GM12892 (cell line): ENCODE measurements around the gene TFB1M.

Experiments
- DNase-seq: peaks from one replicate; pipeline ENCODE4 v3.0.0; 2011; ENCODE audit not compliant: insufficient read length
- FAIRE-seq: peaks from 2 replicates; lab custom pipeline; 2011; peaks lifted over from hg19 to GRCh38; lab: Jason Lieb, UNC
- POLR2A ChIP-seq: IDR thresholded peaks from 2 replicates; pipeline ENCODE4 v1.6.1; 2011; ENCODE audit warnings: low read depth, low read length, control low read depth
- POLR2AphosphoS5 ChIP-seq: IDR thresholded peaks from 2 replicates; pipeline ENCODE4 v1.6.1; 2011; ENCODE audit warnings: low read depth, low read length, control low read depth
- TAF1 ChIP-seq: IDR thresholded peaks from 2 replicates; pipeline ENCODE4 v1.6.1; 2011; ENCODE audit warnings: low read depth, mild to moderate bottlenecking, control low read depth, low read length, borderline replicate concordance

Gene TFB1M

GRCh38 chr6:155290491-155290890 is 23.8 kb downstream of the TFB1M start:
- no peak for FAIRE-seq
- TF ChIP-seq POLR2A (no peak), POLR2AphosphoS5 (no peak), TAF1 (no peak)
- no peak for DNase-seq

GRCh38 chr6:155287762-155288161 is 26.5 kb downstream of the TFB1M start:
- FAIRE-seq (no peak), DNase-seq (no peak)
- TF ChIP-seq POLR2AphosphoS5 (no peak), POLR2A (no peak)

- DNase-seq (no peak), FAIRE-seq (peak; percentile 42)
- TF ChIP-seq POLR2AphosphoS5 (no peak), POLR2A (no peak), TAF1 (no peak)
Observed at GRCh38 chr6:155284775-155285174, 29.5 kb downstream of the TFB1M start.

GRCh38 chr6:155278319-155279049 is 35.8 kb downstream of the TFB1M start:
- no peak for TF ChIP-seq POLR2A
- no peak for FAIRE-seq
- DNase-seq, result no peak

GRCh38 chr6:155276638-155277037 is 37.6 kb downstream of the TFB1M start:
- no peak for FAIRE-seq

GRCh38 chr6:155275808-155276480 is 38.3 kb downstream of the TFB1M start:
- no peak for FAIRE-seq

More at GRCh38 chr6:155276638-155277037, 37.6 kb downstream of the TFB1M start:
- no peak for DNase-seq
- TF ChIP-seq POLR2A (no peak), POLR2AphosphoS5 (no peak), TAF1 (no peak)

GRCh38 chr6:155274533-155274932 is 39.8 kb downstream of the TFB1M start:
- TF ChIP-seq POLR2A, result no peak
- no peak for TF ChIP-seq POLR2AphosphoS5
- TF ChIP-seq TAF1, result no peak
- FAIRE-seq (no peak), DNase-seq (no peak)

More at GRCh38 chr6:155275808-155276480, 38.3 kb downstream of the TFB1M start:
- no peak for DNase-seq
- TF ChIP-seq TAF1 (no peak), POLR2AphosphoS5 (no peak), POLR2A (no peak)

- FAIRE-seq (no peak), DNase-seq (no peak)
Observed at GRCh38 chr6:155274106-155274505, 40.2 kb downstream of the TFB1M start.

GRCh38 chr6:155273431-155273830 is 40.9 kb downstream of the TFB1M start:
- no peak for TF ChIP-seq POLR2AphosphoS5
- TF ChIP-seq TAF1, result no peak
- TF ChIP-seq POLR2A, result no peak
- FAIRE-seq (no peak), DNase-seq (no peak)

More at GRCh38 chr6:155274106-155274505, 40.2 kb downstream of the TFB1M start:
- TF ChIP-seq POLR2AphosphoS5, result no peak
- no peak for TF ChIP-seq TAF1
- TF ChIP-seq POLR2A, result no peak

- DNase-seq (no peak), FAIRE-seq (no peak)
- TF ChIP-seq POLR2A (no peak), TAF1 (no peak), POLR2AphosphoS5 (no peak)
Observed at GRCh38 chr6:155272353-155273232, 41.7 kb downstream of the TFB1M start.

- FAIRE-seq (no peak), DNase-seq (no peak)
- TF ChIP-seq POLR2AphosphoS5 (no peak), POLR2A (no peak), TAF1 (no peak)
Observed at GRCh38 chr6:155271145-155271544, 43.1 kb downstream of the TFB1M start.
